ENCODE results near the gene BRMS1.
A peak's percentile ranks its signal among the peaks of the same experiment; 100 is the strongest.
"Not testable (repeated sequence)": the region's sequence is repeated elsewhere in the genome, so short reads cannot be mapped to it uniquely, and the experiment has no call there.

BRMS1 gene

GRCh38 chr11:66363187-66363601, 18.3 kb upstream of the BRMS1 start:
- Histone ChIP-seq H3K9me3 (no peaks in the 10 kb centered on the region), H3K9ac (no peak overlapping the region), H3K36me3 (peaks cover 96% of the 10 kb centered on the region), H4K20me1 (peaks cover 26% of the 10 kb centered on the region), H3K4me1 (peaks cover under 1% of the 10 kb centered on the region; the same call in 1 of the 2 replicates), H3K27ac (no peak overlapping the region), H3K27me3 (no peaks in the 10 kb centered on the region), H3K4me3 (no peak overlapping the region), H3K4me2 (no peak overlapping the region)
- TF ChIP-seq Cebpa-rat (IDR thresholded peaks at IDR 0.05) = no peak

GRCh38 chr11:66362481-66363147, 17.7 kb upstream of the BRMS1 start:
- Histone ChIP-seq H3K4me3 (no peak overlapping the region), H3K9me3 (no peaks in the 10 kb centered on the region), H3K9ac (no peak overlapping the region), H3K27me3 (no peaks in the 10 kb centered on the region), H3K36me3 (peaks cover 95% of the 10 kb centered on the region), H4K20me1 (peaks cover 20% of the 10 kb centered on the region), H3K27ac (no peak overlapping the region), H3K4me1 (no peaks in the 10 kb centered on the region), H3K4me2 (no peak overlapping the region)
- TF ChIP-seq Cebpa-rat (IDR thresholded peaks at IDR 0.05) = no peak

GRCh38 chr11:66361502-66361941, 16.6 kb upstream of the BRMS1 start:
- Histone ChIP-seq H3K4me1 (no peaks in the 10 kb centered on the region), H3K4me3 (no peak overlapping the region), H3K27me3 (no peaks in the 10 kb centered on the region), H3K27ac (no peak overlapping the region; the same call in 1 of the 2 replicates), H4K20me1 (peaks cover 12% of the 10 kb centered on the region; the same call in 1 of the 2 replicates), H3K36me3 (peaks cover 88% of the 10 kb centered on the region), H3K9ac (no peak overlapping the region), H3K4me2 (no peak overlapping the region), H3K9me3 (no peaks in the 10 kb centered on the region)
- TF ChIP-seq Cebpa-rat (IDR thresholded peaks at IDR 0.05) = no peak

GRCh38 chr11:66360406-66361073, 15.6 kb upstream of the BRMS1 start:
- no peak overlapping the region for H3K9ac ChIP-seq
- H3K9me3 ChIP-seq = no peaks in the 10 kb centered on the region
- no peak overlapping the region for H3K4me2 ChIP-seq
- peaks cover 12% of the 10 kb centered on the region; the same call in 1 of the 2 replicates for H4K20me1 ChIP-seq
- H3K27ac ChIP-seq = no peak overlapping the region
- H3K4me3 ChIP-seq = no peak overlapping the region
- H3K4me1 ChIP-seq = no peaks in the 10 kb centered on the region
- H3K36me3 ChIP-seq = peaks cover 85% of the 10 kb centered on the region
- H3K27me3 ChIP-seq = no peaks in the 10 kb centered on the region
- TF ChIP-seq Cebpa-rat (IDR thresholded peaks at IDR 0.05) = no peak

GRCh38 chr11:66359662-66360087, 14.8 kb upstream of the BRMS1 start:
- no peaks in the 10 kb centered on the region for H3K9me3 ChIP-seq
- TF ChIP-seq Cebpa-rat (IDR thresholded peaks at IDR 0.05) = no peak
- H3K9ac ChIP-seq = no peak overlapping the region
- no peaks in the 10 kb centered on the region for H3K27me3 ChIP-seq
- no peak overlapping the region for H3K4me2 ChIP-seq
- H3K4me3 ChIP-seq = no peak overlapping the region
- peaks cover 84% of the 10 kb centered on the region for H3K36me3 ChIP-seq
- H3K27ac ChIP-seq = no peak overlapping the region
- peaks cover 12% of the 10 kb centered on the region; the same call in 1 of the 2 replicates for H4K20me1 ChIP-seq
- no peaks in the 10 kb centered on the region for H3K4me1 ChIP-seq

- not testable (repeated sequence) for H4K20me1 ChIP-seq, H3K4me3 ChIP-seq, H3K9me3 ChIP-seq, H3K27me3 ChIP-seq, H3K27ac ChIP-seq, H3K9ac ChIP-seq, H3K4me2 ChIP-seq
- peaks cover 29% of the 10 kb centered on the region for H3K4me1 ChIP-seq
- peaks cover 26% of the 10 kb centered on the region for H3K36me3 ChIP-seq
Observed at GRCh38 chr11:66350560-66351235, 5.8 kb upstream of the BRMS1 start.

GRCh38 chr11:66349084-66349386, 4.1 kb upstream of the BRMS1 start:
- H3K4me1 ChIP-seq = peaks cover 40% of the 10 kb centered on the region
- no peak overlapping the region for H3K4me3 ChIP-seq
- no peak overlapping the region for H3K27ac ChIP-seq
- TF ChIP-seq Cebpa-rat (IDR thresholded peaks at IDR 0.05) = no peak
- H3K9ac ChIP-seq = no peak overlapping the region
- peaks cover 6% of the 10 kb centered on the region for H4K20me1 ChIP-seq
- H3K36me3 ChIP-seq = peaks cover 11% of the 10 kb centered on the region
- no peaks in the 10 kb centered on the region for H3K9me3 ChIP-seq
- no peaks in the 10 kb centered on the region for H3K27me3 ChIP-seq
- H3K4me2 ChIP-seq = peak overlapping the region; percentile 78; the same call in 1 of the 2 replicates

GRCh38 chr11:66347425-66348276, 2.7 kb upstream of the BRMS1 start, which contains the start of gene B4GAT1:
TSS of gene B4GAT1 (minus strand) at chr11:66347629. CDS start at chr11:66347545, 84 bp downstream.
- Histone ChIP-seq H3K4me3 (peak within 1 kb of the TSS; percentile 90), H3K4me1 (peaks cover 50% of the 10 kb centered on the region), H3K4me2 (peak within 1 kb of the TSS; percentile 99), H4K20me1 (peaks cover 19% of the 10 kb centered on the region), H3K27ac (peak within 1 kb of the TSS; percentile 82), H3K9me3 (no peaks in the 10 kb centered on the region), H3K36me3 (peaks cover 10% of the 10 kb centered on the region), H3K9ac (peak within 1 kb of the TSS; percentile 89), H3K27me3 (no peaks in the 10 kb centered on the region)
- TF ChIP-seq Cebpa-rat (IDR thresholded peaks at IDR 0.05) = no peak

Measured in BLaER1 (cell line).